HG02938 (cell line): Measurements from ENCODE around the gene IFFO2.

ENCODE experiments used
- ATAC-seq: cut with Tn5 transposase; IDR thresholded peaks from one replicate; pipeline ENCODE4 v1.9.1; 2021; ENCODE audit warnings: mild to moderate bottlenecking, moderate library complexity; ENCODE audit not compliant: unreplicated experiment

Gene IFFO2

GRCh38 chr1:18938707-18939070, 17.8 kb downstream of the IFFO2 start:
- no peak for ATAC-seq

GRCh38 chr1:18938008-18938706, 18.3 kb downstream of the IFFO2 start:
- ATAC-seq = no peak

DNA sequence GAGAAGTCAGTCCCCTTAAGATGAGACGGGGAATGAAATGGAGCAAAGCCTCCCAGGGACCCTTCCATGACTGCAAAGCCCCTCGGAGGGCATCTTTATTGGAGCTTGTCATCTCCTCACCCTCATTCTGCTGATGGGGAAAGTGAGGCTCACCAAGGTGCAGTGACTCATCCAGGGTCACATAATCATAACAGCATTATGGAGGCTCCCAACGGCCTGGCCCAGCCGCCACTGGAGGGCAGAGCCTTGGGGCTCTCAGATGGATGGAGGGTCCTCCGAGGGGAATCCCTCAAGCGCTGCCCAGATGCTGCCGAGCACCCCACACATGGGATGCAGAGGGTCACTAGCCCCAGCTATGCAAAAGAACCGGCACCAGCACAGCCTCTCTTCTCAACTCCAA, 18.9 kb downstream of the IFFO2 start:
- no peak for ATAC-seq

DNA sequence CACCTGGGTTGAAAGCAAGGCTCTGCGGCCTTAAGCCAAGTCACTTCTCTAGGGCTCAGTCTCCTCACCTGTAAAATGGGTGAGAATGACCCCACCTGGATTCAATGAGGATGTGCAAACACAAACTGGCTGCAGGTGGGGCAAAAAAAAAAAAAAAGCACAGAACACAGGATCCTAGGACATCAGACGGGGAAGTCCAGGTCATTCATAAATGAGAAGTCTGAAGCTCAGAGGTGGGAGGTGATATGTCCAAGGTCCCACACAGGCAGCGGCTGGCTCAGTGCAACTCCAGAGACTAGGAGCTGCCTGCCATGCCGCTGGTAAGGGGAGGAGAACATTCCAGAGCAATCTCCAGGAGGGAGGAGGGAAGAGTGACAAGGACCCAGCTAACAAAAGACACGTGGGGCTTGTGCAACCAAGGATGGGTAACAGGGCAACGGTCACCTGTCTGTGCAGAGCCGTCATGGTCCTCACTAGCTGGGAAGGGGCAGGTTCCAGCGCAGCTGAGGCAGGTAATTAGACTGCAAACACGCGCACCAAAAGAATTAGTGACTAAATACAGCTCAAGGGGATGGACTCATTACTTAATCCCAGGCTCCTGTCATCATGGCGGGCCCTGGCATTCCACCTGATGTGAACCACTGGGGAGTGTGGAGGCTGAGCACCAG, 19.5 kb downstream of the IFFO2 start:
- no peak for ATAC-seq

GRCh38 chr1:18936471-18936813, 20.0 kb downstream of the IFFO2 start:
- ATAC-seq = no peak

GRCh38 chr1:18934205-18935000, 22.1 kb downstream of the IFFO2 start:
- ATAC-seq = no peak

DNA sequence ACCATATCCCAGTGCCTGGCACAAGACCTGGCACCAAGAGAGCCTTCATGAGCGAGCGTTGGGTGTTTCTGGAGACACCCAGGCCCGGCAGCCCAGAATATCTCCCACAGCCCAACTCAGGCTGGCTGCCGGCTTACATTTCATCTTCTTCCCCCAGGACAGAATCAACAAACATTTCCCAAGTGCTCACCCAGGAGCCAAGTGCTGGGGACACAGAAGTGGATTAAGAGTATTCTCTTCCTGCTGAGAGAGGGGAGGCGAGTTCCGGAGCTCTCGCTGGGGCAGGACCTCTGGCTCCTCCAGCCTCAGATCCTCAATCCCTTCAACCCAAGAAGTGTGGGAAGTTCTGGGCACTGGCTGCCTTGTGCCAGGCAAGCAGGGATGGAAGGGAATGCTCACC, 23.6 kb downstream of the IFFO2 start:
- no peak for ATAC-seq

DNA sequence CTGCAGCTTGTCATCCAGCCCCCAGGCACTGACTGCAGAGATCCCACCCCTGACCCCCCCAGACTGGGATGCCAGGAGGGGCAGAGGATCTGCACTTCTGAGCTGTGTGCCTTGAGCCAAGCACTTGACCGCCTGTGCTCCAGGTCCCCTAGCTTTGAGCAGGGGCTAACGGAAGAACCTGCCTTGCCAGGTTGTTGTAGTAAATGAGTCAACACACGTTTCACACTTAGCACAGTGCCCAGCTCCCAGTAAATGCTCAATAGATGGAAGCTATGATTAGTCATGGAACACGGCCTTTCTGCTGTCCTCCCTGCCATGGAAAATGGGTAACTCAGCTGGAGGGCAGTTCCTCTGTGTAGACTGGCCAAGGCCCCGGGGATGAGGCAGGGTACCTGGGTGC, 24.1 kb downstream of the IFFO2 start:
- ATAC-seq = no peak

- ATAC-seq = no peak
These were observed 24.7 kb downstream of the IFFO2 start for GRCh38 chr1:18931730-18932129.

- no peak for ATAC-seq
These were observed 26.8 kb downstream of the IFFO2 start for GRCh38 chr1:18929686-18930085.

DNA sequence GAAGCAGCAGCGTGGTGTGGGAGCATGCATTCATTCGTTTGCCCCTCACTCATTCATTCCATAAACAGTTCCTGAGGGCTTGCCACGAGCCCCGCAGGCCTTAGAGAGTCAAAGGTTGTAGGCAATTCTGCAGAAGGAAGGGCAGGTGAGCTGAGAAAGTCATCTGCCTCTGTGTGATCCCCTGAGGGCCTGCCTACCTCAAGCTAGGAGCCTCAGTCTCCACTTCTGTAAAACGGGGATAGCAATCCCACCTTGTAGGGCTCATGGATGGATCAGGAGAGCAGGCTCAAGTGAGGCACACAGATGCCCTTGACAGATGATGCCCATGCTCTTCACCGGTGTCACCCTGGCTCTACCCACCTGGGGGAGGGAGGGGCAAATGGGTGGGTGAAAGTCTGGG, 27.5 kb downstream of the IFFO2 start:
- no peak for ATAC-seq

GRCh38 chr1:18928406-18928805, 28.1 kb downstream of the IFFO2 start:
- no peak for ATAC-seq

DNA sequence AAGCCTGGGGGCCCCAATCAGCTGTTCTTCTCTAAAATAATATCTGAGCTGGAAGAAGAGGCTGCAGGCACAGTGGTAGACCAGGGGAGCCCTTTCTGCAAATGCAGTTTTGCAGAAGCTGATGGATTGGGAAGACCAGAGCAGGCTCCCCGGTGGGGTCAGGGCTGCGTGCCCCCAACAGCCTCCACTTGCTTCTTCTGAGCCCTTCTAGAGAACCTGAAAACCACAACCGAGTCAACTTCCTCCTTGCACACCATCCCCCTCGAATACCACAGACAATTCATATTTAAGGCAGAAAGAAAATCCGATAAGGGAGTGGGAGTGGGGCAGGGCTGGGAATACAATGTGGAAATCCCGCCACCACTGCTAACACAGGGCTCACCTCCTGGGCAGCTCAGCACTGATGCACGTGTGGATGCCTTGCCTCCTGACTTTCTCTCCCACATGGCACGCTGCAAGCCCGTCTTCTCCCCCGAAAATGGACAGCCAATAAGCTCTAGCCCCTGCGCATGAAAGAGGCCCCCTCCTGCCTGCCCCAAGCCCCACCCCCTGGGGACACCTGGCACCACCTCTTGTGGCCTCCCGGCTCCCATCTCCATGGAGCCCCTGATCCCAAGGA, 28.7 kb downstream of the IFFO2 start:
- peak; percentile 41 for ATAC-seq

- ATAC-seq = peak; percentile 5
These were observed 29.3 kb downstream of the IFFO2 start for GRCh38 chr1:18927082-18927653.

DNA sequence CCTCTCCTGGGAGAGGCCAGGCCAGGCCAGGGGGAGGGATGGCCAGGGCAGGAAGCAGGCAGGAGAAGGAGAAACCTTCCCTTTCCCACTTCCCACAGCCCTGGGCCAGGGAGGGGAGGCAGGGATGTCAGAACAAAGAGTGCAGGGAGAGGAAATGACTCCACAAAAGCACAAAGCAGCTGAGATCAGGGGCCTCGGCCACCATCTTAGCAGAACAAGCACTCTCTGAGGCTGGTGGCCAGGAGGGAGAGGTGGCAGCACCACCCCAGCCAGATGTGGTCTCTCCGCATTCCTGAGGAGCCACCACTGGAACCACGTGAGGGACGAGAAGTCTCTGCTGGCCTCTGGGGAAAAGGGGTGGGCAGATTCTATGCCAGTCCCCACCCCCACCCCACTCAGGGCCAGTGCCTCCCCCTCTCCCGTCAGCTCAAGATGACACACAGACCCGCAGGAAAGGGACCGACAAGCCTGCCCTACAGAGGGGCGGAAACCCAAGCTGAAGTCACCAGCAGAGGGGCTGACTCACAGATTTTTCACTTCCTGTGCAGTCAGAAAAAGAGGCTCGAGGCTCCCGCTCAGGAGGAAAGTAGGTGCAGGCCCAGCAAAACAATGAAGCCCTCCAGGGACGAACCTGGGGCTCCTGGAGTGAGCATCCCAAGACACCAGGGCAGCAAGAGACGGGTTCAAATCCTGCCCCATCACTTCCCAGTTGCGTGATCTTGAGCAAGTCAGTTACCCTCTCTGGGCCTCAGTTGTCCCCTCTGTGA, 30.0 kb downstream of the IFFO2 start:
- ATAC-seq = peak; percentile 72

- no peak for ATAC-seq
These were observed 31.2 kb downstream of the IFFO2 start for GRCh38 chr1:18925279-18925678.

GRCh38 chr1:18924221-18924691, 32.2 kb downstream of the IFFO2 start:
- ATAC-seq = no peak

DNA sequence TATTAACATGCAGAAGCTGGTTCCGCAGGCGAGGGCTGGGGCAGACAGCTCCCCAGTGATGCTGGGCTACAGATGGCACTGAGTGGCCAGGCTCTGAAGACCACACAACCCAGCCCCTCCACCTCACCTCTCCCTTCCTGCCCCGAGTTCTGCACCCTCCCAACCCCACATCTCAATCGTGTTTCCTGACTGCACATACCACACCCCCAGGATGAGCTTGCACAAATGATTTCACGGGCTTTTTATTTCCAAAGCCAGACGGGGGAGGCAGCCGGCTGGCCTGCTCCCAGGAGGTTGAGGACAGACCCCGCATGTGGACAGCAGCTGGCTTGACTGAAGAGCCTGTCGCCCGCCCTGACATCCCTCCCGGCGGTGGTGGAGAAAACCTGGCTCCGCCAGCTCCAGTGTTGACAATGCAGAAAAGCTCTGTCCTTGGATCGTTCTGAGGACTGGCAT, 32.7 kb downstream of the IFFO2 start:
- ATAC-seq = no peak

GRCh38 chr1:18922848-18923755, 33.4 kb downstream of the IFFO2 start:
- ATAC-seq = no peak
